Kidney capillary endothelial cell (primary cell): ENCODE results near the gene CCDC24.

ENCODE experiments used
- DNase-seq: peaks from one replicate; pipeline ENCODE4 v3.0.0-alpha.2; 2018; ENCODE audit warnings: low spot score

CCDC24 gene

DNA sequence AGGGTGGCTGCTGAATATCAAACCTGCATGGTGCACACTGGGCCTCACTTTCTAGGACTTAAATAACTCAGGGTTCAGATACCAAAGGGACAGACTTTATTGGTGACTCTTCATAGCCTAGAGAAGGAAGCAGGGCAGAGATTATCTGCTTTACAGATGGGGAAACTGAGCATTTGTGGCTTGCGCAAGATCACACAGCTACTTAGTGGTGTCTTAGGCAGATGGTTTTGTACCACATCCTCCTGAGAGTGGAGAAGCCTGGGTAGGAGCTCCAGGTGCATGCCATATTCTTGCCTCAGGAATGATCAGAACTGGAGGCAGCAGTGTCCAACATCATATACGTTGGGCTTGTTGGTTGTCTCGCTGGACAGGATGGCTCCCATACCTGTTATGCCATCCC, 28.4 kb upstream of the CCDC24 start:
- no peak for DNase-seq

DNA sequence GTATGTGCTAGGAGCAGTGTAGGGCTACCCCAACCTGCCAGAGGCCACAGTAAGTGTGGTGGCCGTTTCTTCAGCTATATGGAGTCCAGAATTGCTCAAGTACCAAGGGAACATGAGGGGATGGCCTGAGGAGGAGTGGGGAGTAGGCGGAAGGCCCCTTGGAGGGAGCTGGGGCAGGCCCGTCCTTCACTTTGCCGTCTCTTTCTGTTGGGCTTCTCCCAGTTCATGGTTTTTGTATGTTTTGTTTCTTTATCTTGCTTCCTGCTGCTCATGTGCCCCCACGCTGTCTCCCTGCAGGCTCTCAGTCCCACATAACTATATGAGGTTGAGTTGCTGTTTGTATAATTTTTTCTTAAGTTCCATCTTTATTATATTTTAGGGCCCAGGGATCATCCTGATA, 27.5 kb upstream of the CCDC24 start:
- DNase-seq: no peak

DNA sequence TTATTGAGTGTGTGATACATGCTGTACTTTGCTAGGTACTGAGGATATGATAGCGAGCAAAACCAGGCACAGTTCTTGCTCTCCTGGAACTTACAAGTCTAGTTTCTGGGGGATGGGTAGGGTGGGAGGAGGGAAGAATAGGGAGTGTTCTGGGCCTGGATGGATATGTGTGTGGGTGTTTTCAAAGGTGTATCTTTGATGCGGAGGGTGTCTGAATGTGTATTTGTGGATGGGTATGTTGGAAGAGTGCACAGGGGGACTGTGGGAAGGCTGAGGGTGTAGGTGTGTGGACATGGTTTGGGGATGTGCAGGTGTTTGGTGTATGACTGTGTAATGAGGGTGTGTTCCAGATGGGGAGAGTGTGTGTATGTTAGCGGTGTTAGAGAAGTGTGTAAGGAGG, 26.1 kb upstream of the CCDC24 start:
- no peak for DNase-seq

DNA sequence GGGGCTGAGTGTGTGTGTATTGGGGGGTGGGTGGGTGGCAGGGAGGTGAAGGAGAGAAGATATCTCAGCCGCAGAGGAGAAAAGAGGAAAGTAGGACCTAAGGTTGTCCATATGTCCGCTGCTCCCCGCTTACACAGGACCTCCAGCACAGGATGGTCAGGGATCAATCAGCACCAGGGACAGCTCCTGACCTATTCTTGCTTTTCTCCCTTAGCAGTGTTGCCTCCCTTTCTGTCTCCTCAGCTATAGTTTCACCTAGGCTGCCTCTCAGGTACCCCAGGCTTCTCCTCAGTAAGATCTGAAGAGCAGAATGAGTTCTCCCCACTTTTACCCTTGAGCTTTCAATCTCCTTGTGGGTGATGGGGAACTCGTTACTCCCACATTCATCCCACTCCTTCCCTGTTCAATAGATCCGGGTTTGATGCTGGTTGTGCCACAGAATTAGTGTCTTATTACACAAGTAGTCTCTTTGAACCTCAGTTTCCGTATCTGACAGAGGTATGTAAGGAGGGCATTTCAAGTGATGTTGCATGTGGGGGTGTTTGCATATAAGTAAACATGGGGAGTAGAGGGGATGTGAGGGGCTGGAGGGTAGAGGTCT, 23.0 kb upstream of the CCDC24 start:
- no peak for DNase-seq

DNA sequence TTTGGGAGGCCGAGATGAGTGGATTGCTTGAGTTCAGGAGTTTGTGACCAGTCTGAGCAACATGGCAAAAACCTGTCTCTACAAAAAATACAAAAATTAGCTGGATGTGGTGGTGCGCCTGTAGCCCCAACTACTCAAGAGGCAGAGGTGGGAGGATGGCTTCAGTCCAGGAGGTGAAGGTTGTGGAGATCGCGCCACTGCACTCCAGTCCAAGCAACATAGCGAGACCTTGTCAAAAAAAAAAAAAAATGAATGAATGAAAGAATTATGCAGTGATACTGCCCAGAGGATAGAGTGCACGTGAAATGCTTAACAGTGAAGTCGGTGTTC, 22.0 kb upstream of the CCDC24 start:
- DNase-seq: no peak

DNA sequence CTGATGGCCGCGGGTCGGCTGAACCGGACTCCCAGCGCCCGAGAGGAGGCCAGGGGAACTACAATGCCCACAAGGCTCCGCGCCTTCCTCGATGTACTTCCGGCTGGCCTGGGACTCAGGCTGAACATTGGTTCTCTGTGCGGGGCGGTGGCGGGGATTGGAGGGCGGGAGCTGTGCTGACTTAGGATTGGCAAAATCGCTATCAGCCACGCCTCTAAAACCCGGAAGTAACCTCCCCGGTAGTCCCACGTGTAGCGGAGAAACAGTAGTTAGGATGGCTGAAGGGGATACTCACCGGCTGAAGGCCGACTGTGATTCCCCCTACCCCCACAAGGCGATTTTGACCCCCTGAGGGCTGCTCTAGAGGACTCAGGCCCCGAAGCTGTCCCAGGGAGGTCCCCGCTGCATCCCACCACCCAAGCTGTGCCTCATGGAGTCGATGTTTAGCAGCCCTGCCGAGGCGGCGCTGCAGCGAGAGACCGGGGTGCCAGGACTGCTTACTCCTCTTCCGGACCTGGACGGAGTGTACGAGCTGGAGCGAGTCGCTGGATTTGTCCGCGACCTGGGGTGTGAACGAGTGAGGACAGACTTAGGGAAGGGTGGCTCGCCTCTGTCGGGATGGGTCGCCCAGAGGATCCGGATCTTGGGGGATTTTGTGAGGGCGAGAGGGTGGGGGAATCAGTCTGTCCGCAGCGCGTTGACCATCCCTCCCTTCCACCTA, 21.5 kb upstream of the CCDC24 start, which contains the start of gene DPH2:
Gene DPH2 (plus strand): TSS at position 265 of the 721 bp plus-strand sequence. CDS start 166 bp downstream, at position 431.
- DNase-seq: peak; percentile 97

DNA sequence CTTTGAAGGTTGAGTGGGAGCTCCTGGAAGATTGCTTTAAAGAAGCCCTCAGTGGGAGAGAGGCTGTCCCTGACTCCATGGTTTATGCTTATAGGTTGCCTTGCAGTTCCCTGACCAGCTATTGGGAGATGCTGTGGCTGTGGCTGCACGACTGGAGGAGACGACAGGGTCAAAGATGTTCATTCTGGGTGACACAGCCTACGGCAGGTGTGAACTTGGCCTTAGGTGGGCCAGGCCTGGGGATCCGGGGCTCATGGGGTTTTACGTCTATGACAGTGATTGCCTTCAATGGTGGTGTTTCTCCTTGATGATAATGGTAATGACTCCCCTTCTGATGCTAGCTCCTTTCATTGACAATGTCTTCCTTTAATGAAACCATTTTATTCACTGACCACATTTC, 20.9 kb upstream of the CCDC24 start:
- DNase-seq: no peak

DNA sequence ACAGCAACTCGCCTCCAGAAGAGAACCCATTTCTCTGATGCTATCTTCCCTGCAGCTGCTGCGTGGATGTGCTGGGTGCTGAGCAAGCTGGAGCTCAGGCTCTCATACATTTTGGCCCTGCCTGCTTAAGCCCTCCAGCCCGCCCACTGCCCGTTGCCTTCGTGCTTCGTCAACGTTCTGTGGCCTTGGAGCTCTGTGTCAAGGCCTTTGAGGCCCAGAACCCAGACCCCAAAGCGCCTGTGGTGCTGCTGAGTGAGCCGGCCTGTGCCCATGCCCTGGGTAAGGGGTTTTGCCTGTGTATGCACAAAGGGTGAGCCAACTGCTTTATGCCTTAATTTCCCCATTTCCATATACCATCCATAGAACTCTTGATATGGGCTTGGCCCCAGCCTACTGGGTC, 20.5 kb upstream of the CCDC24 start:
- DNase-seq: no peak

DNA sequence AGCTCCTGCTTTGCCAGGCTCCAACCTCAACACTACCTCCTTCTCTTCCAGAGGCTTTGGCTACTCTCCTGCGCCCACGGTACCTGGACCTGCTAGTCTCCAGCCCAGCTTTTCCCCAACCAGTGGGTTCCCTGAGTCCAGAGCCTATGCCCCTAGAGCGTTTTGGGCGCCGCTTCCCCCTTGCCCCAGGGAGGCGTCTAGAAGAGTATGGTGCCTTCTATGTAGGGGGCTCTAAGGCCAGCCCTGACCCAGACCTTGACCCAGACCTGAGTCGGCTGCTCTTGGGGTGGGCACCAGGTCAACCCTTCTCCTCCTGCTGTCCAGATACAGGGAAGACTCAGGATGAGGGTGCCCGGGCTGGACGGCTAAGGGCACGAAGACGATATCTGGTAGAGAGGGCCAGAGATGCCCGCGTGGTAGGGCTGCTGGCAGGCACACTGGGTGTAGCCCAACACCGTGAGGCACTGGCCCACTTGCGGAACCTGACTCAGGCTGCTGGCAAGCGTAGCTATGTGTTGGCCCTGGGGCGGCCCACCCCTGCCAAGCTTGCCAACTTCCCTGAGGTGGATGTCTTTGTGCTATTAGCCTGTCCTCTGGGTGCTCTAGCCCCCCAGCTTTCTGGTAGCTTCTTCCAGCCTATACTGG, 19.9 kb upstream of the CCDC24 start:
- DNase-seq: no peak

DNA sequence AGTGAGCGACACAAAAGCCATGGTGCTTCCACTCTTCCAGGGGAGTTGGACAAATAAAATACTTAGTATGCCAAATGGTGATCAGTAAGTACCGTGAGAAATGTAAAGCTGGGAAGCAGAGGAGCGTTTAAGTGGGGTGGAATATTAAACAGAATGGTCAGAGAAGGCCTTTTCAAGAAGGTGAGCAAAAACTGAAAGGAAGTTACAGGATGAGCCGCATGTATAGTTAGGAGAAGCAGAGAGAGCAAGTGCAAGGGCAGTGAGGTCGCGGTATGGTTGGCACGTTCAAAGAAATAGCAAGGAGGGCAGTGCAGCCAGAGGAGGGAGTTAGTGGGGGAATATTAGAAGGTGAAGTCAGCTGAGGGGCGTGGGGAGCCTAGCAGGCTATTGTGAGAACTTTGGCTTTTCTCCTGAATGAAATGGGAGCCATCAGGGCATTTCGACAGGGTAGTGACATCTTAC, 17.4 kb upstream of the CCDC24 start:
- DNase-seq: no peak

DNA sequence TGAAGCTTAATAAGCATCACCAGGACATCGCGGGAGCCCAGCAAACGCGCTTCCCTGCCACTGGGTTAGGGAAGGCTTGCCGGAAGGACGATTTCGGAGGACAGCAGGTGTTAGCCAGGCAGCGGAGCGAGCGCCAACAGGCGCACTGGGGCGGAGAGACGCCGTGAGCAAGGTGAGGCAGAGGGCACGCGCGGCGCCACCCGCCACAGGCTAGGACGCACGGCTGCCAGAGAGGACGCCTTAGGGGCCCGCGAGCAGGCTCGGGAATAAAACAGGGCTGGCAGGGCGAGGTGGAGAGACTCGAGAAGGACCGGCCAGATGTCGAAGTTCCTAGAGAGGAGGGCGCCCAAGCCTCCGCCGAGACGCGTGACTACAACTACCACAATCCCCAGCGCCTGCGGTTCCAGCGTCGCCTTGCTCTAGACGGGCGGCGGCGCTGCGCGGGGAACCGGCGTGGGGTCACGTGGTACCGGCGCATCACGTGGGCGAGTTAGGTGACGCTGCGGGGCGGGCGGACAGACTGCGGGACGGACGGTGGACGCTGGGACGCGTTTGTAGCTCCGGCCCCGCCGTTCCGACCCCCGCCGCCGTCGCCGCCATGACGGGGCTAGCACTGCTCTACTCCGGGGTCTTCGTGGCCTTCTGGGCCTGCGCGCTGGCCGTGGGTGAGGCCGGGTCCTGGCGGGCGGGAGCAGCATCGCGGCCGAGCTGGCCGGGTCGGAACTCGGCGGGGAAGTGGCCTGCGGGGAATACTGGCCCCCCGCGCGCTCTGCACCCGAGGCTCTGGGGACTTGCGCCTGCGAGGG, 16.8 kb upstream of the CCDC24 start, which contains the start of gene ATP6V0B:
Gene ATP6V0B (plus strand): TSS at position 518 of the 806 bp plus-strand sequence. CDS start 81 bp downstream, at position 599.
- peak; percentile 85 for DNase-seq

DNA sequence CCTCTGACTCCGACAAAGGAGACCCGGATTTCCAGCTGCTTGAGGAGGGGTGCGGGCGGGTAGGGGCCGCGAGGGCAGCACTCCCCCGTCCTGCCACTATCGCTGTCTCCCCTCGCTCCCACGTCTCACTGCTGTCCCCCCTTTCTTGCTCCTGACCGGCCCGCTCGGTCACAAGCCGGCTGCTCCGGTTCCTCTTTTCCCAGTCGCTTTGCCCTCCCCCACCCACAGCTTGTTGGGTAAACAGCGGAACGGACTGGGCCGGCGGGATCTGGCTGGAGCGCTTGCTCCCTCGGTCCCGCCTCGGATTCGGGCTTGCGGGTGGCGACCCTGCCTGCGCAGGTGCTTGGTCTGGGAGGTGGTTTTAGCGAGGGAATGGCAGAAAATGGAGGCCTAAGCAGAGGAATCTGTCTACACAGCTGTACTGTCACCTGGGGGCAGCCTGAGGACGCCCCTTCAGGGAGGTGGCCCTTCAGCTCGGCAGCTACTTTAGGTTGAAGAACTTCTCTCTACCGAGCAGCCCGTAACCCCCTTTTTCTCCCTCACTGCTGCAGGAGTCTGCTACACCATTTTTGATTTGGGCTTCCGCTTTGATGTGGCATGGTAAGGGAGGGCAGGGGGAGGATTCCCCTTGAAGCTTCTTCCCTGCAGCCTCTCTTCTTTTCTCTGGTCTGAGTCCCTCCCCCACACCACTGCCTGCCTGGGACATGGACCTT, 16.0 kb upstream of the CCDC24 start:
- DNase-seq: no peak

DNA sequence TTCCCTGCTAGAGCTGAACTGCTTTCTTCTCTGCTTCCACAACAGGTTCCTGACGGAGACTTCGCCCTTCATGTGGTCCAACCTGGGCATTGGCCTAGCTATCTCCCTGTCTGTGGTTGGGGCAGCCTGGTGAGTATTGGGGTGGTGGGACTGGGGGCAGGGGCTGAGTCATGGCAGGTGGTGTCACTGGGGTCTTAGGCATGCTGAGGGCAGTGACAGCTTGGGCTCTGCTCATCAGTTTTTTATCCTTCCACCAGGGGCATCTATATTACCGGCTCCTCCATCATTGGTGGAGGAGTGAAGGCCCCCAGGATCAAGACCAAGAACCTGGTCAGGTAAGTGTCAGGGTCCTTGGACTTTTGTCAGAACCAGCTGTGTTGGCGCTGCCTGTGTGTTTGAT, 15.4 kb upstream of the CCDC24 start:
- DNase-seq: no peak

DNA sequence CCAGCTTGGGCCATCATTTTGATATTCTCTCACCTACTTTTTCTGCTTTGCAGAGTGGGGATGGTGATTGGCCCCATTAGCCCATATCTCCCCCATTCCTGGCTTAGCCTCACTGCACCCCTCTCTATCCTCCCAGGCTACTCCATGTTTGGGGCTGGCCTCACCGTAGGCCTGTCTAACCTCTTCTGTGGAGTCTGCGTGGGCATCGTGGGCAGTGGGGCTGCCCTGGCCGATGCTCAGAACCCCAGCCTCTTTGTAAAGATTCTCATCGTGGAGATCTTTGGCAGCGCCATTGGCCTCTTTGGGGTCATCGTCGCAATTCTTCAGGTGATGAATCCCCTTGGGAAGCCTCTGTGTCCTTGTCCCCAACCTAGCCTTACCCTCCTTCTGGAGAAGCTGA, 14.5 kb upstream of the CCDC24 start:
- no peak for DNase-seq

DNA sequence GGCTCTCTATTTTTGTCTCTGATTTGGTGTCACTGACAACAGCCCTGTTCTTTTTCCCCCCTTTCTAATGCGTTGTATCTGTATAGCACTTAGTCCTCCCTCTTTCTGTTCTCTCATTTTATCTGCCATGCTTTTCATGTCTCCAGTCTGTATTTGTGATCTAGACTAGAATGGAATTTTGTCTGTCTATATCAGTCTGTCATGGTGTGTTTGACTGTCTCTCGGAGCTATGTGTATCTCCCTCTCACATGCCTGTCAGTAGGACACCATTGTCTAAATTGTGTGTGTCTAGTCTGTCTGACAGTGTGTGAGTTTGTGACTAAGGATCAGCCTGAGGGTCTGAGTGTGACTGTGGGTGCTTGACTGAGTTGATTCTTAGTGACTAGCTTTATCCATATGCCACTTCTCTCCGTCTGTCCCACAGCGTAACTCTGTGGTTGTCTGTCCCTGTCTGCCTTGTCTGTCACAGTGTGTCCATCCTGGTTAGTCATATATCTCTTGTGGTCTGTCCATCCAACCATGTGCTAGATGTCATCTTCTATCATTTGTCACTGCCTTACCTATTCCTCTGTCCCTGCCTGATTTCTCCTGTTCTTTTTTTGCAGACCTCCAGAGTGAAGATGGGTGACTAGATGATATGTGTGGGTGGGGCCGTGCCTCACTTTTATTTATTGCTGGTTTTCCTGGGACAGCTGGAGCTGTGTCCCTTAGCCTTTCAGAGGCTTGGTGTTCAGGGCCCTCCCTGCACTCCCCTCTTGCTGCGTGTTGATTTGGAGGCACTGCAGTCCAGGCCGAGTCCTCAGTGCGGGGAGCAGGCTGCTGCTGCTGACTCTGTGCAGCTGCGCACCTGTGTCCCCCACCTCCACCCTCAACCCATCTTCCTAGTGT, 13.8 kb upstream of the CCDC24 start:
- DNase-seq: no peak

DNA sequence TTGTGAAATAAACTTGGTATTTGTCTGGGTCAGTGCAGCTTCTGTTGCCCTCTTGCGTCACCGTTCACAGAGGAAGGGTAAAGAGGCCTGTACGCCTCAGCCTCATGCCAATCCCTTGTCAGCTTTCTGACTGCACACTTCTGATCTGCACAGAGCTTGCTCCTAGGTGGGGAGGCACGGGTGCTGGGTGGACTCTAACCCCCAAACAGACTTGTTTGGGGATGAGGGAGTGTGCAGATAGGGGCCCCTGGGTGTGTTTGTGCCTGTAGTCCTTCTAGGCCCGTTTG, 13.2 kb upstream of the CCDC24 start:
- DNase-seq: no peak

DNA sequence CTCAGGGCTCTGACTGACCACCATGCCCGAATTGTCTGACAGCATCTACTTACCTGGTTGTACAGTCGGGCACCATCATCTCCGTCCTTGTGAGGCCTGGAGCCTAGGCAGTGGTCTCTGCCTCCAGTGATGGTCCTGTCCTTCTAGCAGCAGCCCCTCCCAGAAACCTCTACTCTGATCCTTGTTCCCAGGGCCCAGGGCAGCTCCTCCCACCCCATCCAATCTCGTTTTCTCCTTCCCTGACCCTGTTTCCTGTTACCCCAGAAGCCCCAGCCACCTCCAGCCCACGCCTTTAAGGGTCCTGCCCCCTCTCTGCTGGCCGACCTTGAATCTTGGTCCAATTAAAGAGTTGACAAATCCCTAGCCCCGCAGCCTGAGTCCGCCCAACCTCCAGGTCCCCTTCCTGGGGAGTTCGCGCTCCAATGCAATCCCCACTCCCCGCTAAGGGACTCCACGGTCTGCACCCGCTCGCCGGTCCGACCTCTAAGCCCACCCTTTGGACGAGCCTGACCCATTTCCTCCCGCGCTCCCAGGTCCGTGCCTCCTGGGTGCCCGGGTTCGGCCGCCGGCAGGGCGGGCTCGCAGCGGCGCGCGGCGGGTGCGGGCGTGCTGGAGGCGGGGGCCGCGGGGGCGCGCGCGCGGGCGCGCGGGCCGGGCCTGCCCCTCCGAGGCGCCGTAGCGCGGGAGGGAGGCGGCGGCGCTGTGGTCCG, 12.7 kb upstream of the CCDC24 start, which contains the start of gene B4GALT2:
Gene B4GALT2 (plus strand): TSS at position 660 of the 710 bp plus-strand sequence. CDS start 1,951 bp downstream, outside the sequence.
- no peak for DNase-seq

DNA sequence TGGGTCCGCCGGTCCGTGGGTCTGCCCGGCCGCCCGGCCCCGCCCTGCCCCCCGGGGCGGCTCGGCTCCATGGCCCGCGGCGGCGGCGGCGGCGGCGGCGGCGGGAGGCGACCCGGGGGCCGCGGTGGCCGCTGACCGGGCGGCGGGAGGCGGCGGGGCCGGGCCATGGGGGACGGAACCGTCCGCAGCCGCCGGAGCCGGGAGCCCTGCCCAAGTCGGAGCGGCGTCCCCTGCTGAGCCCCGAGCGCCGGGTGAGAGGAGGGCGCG, 12.2 kb upstream of the CCDC24 start:
- DNase-seq: no peak

DNA sequence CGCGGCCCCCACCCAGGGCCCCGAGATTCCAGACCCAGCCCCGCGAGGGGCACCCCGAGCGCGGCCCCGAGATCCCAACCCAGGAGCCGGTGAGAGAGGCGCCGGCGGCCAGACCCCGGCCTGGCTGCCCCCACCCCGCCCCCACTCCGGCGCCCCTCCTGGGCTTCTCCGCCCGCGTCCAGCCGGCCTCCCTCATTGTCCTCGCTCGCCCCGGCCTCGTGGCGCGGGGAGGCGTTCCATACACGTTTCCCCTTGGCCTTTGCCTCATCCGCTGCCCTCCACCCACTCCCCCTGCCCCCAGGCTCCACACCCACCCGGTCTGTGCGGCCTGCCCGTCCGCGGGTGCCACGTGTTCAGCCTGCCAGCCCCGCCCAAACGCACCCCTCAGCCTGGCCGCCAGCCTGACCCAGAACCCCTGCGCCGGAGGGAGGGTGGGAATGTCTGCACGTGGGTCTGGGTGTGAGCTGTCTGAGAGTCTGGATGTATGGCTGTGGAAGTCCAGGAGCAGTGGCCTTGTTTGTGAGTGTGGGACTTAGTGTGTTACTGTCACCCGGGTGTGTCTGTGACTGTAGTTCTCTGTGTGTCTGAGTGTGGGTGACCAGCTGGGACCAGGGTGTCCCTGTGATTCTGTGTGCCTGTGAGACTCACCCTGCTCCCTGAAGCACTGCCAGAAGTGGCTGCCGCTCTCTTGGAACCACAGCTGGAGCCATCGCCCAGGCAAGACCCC, 11.7 kb upstream of the CCDC24 start:
- DNase-seq: no peak
